Calu3 (cell line): ENCODE data around the gene EPHB2. TPM values are rescaled to one million over a fixed set of nuclear protein-coding genes. Genes with fewer than 3 reads are reported as not detected.

Experiments
- BruUV-seq: library from RNA; stranded (reverse); fragments of 400-500 nt; replicated peaks from 2 replicates; lab custom pipeline; 2021; lab: Mats Ljungman, UMichigan
- CTCF ChIA-PET: fragments of 300-600 bp; sonication (Branson Sonifier 250); formaldehyde crosslinking; loops from one replicate; lab custom pipeline; 2022; ENCODE audit warnings: antibody characterized with exemption; lab: Charles Lee
- DNase-seq: peaks from one replicate; pipeline ENCODE4 v3.0.0; 2022
- H3K27ac Mint-ChIP-seq: one replicate; pipeline ENCODE4 v1.8.0; 2022; ENCODE audit warnings: mixed read lengths; ENCODE audit not compliant: unreplicated experiment
- H3K27me3 Mint-ChIP-seq: one replicate; pipeline ENCODE4 v1.8.0; 2022; ENCODE audit warnings: mixed read lengths; ENCODE audit not compliant: unreplicated experiment
- H3K36me3 Mint-ChIP-seq: one replicate; pipeline ENCODE4 v1.8.0; 2022; ENCODE audit warnings: mild to moderate bottlenecking, moderate library complexity, mixed read lengths; ENCODE audit not compliant: insufficient read depth, unreplicated experiment
- H3K4me1 Mint-ChIP-seq: one replicate; pipeline ENCODE4 v1.8.0; 2022; ENCODE audit warnings: mild to moderate bottlenecking, low read depth, mixed read lengths; ENCODE audit not compliant: unreplicated experiment
- H3K4me3 Mint-ChIP-seq: one replicate; pipeline ENCODE4 v1.8.0; 2022; ENCODE audit warnings: mild to moderate bottlenecking, low read depth, moderate library complexity, mixed read lengths; ENCODE audit not compliant: unreplicated experiment
- H3K9me3 Mint-ChIP-seq: one replicate; pipeline ENCODE4 v1.8.0; 2022; ENCODE audit warnings: low read depth, mixed read lengths; ENCODE audit not compliant: unreplicated experiment
- CTCF ChIP-seq: fragments of 200-600 bp; IDR thresholded peaks from one replicate; pipeline ENCODE4 v1.8.0; 2022; ENCODE audit warnings: antibody characterized with exemption; ENCODE audit not compliant: unreplicated experiment
- intact Hi-C: fragments of 100-400 bp; cut with micrococcal nuclease; formaldehyde crosslinking; loops from one replicate; pipeline ENCODE4 v1.10.0; 2022; ENCODE audit not compliant: unreplicated experiment
- total RNA-seq: library from RNA; stranded (reverse); gene quantifications from 2 replicates; pipeline ENCODE4 v1.2.3, GENCODE V29; 2022

The EPHB2 gene
- total RNA-seq, 1 experiment from 2014 or later, result 19.3 TPM

GRCh38 chr1:22747735-22748073 lies 37.1 kb downstream of the EPHB2 start:
- Mint-ChIP-seq H3K9me3 (no peaks in the 10 kb centered on the region), H3K27ac (no peak overlapping the region), H3K27me3 (no peaks in the 10 kb centered on the region), H3K4me1 (peaks cover 29% of the 10 kb centered on the region), H3K36me3 (peaks cover 6% of the 10 kb centered on the region), H3K4me3 (no peak overlapping the region)
- CTCF ChIA-PET, result interaction anchor here (0.7 to 1.3 kb wide), 4 partner anchors 39 to 114 kb away, joined by 3 to 4 read pairs (median 4); no protein-coding TSS in a partner anchor
- BruUV-seq, result no TSS peak
- TF ChIP-seq CTCF, result no peak
- intact Hi-C loops, result no loop called here
- no peak for DNase-seq

GRCh38 chr1:22749503-22749902 lies 38.9 kb downstream of the EPHB2 start:
- Mint-ChIP-seq H3K36me3 (peaks cover 6% of the 10 kb centered on the region), H3K27me3 (no peaks in the 10 kb centered on the region), H3K9me3 (no peaks in the 10 kb centered on the region), H3K4me1 (peaks cover 29% of the 10 kb centered on the region), H3K27ac (peak overlapping the region; percentile 81), H3K4me3 (no peak overlapping the region)
- no peak for TF ChIP-seq CTCF
- CTCF ChIA-PET, result interaction anchor here (1.3 kb wide), 1 partner anchor 113 kb away, joined by 5 read pairs; no protein-coding TSS in a partner anchor
- DNase-seq, result no peak
- no TSS peak for BruUV-seq
- intact Hi-C loops, result no loop called here

- TF ChIP-seq CTCF, result no peak
- peaks cover 29% of the 10 kb centered on the region for H3K4me1 Mint-ChIP-seq
- peak overlapping the region; percentile 81 for H3K27ac Mint-ChIP-seq
- no peak overlapping the region for H3K4me3 Mint-ChIP-seq
- intact Hi-C loops, result loop anchor here (5.0 kb wide), 1 partner anchor 82 kb away; no protein-coding TSS in a partner anchor
- H3K27me3 Mint-ChIP-seq, result no peaks in the 10 kb centered on the region
- CTCF ChIA-PET, result interaction anchor here (0.9 to 1.3 kb wide), 2 partner anchors 82 to 112 kb away, joined by 3 to 5 read pairs; no protein-coding TSS in a partner anchor
- H3K36me3 Mint-ChIP-seq, result peaks cover 6% of the 10 kb centered on the region
- no peaks in the 10 kb centered on the region for H3K9me3 Mint-ChIP-seq
- peak; percentile 58 for DNase-seq
- TSS peak; percentile 59 for BruUV-seq
These were observed 39.5 kb downstream of the EPHB2 start for GRCh38 chr1:22749919-22750684.

- Mint-ChIP-seq H3K9me3 (no peaks in the 10 kb centered on the region), H3K27me3 (no peaks in the 10 kb centered on the region), H3K36me3 (peaks cover 6% of the 10 kb centered on the region), H3K27ac (peak overlapping the region; percentile 81), H3K4me3 (no peak overlapping the region), H3K4me1 (peaks cover 28% of the 10 kb centered on the region)
- DNase-seq, result peak; percentile 17
- CTCF ChIA-PET, result interaction anchor here (0.8 to 1.3 kb wide), 3 partner anchors 47 to 111 kb away, joined by 3 to 5 read pairs (median 3); no protein-coding TSS in a partner anchor
- no TSS peak for BruUV-seq
- TF ChIP-seq CTCF, result no peak
- intact Hi-C loops, result loop anchor here (5.0 kb wide), 1 partner anchor 82 kb away; no protein-coding TSS in a partner anchor
These were observed 40.0 kb downstream of the EPHB2 start for GRCh38 chr1:22750685-22751051.
